Fibroblast of skin of scalp (primary cell): Measurements from ENCODE around the gene SIGLEC12.
"Not testable (repeated sequence)": the region's sequence is repeated elsewhere in the genome, so short reads cannot be mapped to it uniquely, and the experiment has no call there.

Experiments used
- DNase-seq: peaks from one replicate; pipeline ENCODE4 v3.0.0-alpha.2; 2013

Gene SIGLEC12

GRCh38 chr19:51457351-51458013 is 44.1 kb downstream of the SIGLEC12 start:
- no peak for DNase-seq

GRCh38 chr19:51456541-51457290 is 44.9 kb downstream of the SIGLEC12 start:
- DNase-seq, result no peak

- DNase-seq, result no peak
Measured at GRCh38 chr19:51450730-51451307, 50.8 kb downstream of the SIGLEC12 start.

GRCh38 chr19:51448411-51449016 is 53.1 kb downstream of the SIGLEC12 start:
- no peak for DNase-seq

GRCh38 chr19:51448011-51448410 is 53.6 kb downstream of the SIGLEC12 start:
- DNase-seq, result no peak

GRCh38 chr19:51447510-51447909 is 54.1 kb downstream of the SIGLEC12 start:
- DNase-seq, result not testable (repeated sequence)

- no peak for DNase-seq
Measured at GRCh38 chr19:51441410-51442390, 59.9 kb downstream of the SIGLEC12 start.
